Osteoblast (primary cell): ENCODE results near the gene ZNF311. TPM values are rescaled to one million over a fixed set of nuclear protein-coding genes. Genes with fewer than 3 reads are reported as not detected.
"Not testable (repeated sequence)": the region's sequence is repeated elsewhere in the genome, so short reads cannot be mapped to it uniquely, and the experiment has no call there.

Experiments
- DNase-seq: peaks from one replicate; pipeline ENCODE4 v3.0.0; 2011; ENCODE audit warnings: low spot score, mixed read lengths; ENCODE audit not compliant: insufficient read length; ENCODE audit errors: missing footprints
- H2AFZ ChIP-seq: 2 replicates; pipeline ENCODE4 v1.6.0; 2011; ENCODE audit warnings: mild to moderate bottlenecking, low read length
- H3K27ac ChIP-seq: 2 replicates; pipeline ENCODE4 v1.5.1; 2011; ENCODE audit warnings: mild to moderate bottlenecking, low read depth, low read length, moderate library complexity
- H3K27me3 ChIP-seq: 2 replicates; pipeline ENCODE4 v1.6.0; 2012; ENCODE audit warnings: mild to moderate bottlenecking, control low read depth, inconsistent platforms, low read length, moderate library complexity; ENCODE audit not compliant: insufficient read depth
- H3K36me3 ChIP-seq: 2 replicates; pipeline ENCODE4 v1.5.1; 2011; ENCODE audit warnings: mild to moderate bottlenecking, low read length, control low read depth, moderate library complexity; ENCODE audit not compliant: insufficient read depth
- H3K4me1 ChIP-seq: 2 replicates; pipeline ENCODE4 v1.5.1; 2011; ENCODE audit warnings: mild to moderate bottlenecking, low read length, control low read depth, moderate library complexity; ENCODE audit not compliant: insufficient read depth
- H3K4me2 ChIP-seq: 2 replicates; pipeline ENCODE4 v1.6.0; 2011; ENCODE audit warnings: mild to moderate bottlenecking, low read length; ENCODE audit not compliant: insufficient read depth
- H3K4me3 ChIP-seq: fragments of 200-600 bp; sonication (generic); 3 replicates; pipeline ENCODE4 v1.5.1; 2012; ENCODE audit warnings: mild to moderate bottlenecking, low read length, inconsistent platforms; ENCODE audit not compliant: insufficient read depth
- H3K79me2 ChIP-seq: 2 replicates; pipeline ENCODE4 v1.6.0; 2012; ENCODE audit warnings: mild to moderate bottlenecking, low read length, control low read depth, inconsistent platforms; ENCODE audit not compliant: insufficient read depth
- H3K9me3 ChIP-seq: 2 replicates; pipeline ENCODE4 v1.5.1; 2011; ENCODE audit warnings: low read depth, low read length, control low read depth
- H4K20me1 ChIP-seq: 2 replicates; pipeline ENCODE4 v1.6.0; 2012; ENCODE audit warnings: mild to moderate bottlenecking, low read length, control low read depth; ENCODE audit not compliant: insufficient read depth
- CTCF ChIP-seq: IDR thresholded peaks from 2 replicates; pipeline ENCODE4 v1.5.1; 2011; ENCODE audit warnings: mild to moderate bottlenecking, low read depth, low read length, moderate library complexity; ENCODE audit errors: extremely low read depth
- total RNA-seq: library from RNA; depleted of rRNA; stranded (reverse); fragments of >200 nt; gene quantifications from 2 replicates; pipeline ENCODE4 v1.2.3, GENCODE V29; 2012

ZNF311 gene
- total RNA-seq, 1 donor, result 1.1 TPM

GRCh38 chr6:28976677-28977076 lies 28.4 kb downstream of the ZNF311 start:
- Histone ChIP-seq H3K36me3 (no peaks in the 10 kb centered on the region), H3K4me2 (peak overlapping the region; percentile 58), H3K9me3 (no peaks in the 10 kb centered on the region), H3K4me1 (peaks cover 16% of the 10 kb centered on the region), H3K27ac (no peak overlapping the region), H2AFZ (no peak overlapping the region), H3K4me3 (no peak overlapping the region), H3K27me3 (no peaks in the 10 kb centered on the region), H3K79me2 (no peaks in the 10 kb centered on the region), H4K20me1 (peaks cover under 1% of the 10 kb centered on the region)
- TF ChIP-seq CTCF, result no peak
- no peak for DNase-seq

DNA sequence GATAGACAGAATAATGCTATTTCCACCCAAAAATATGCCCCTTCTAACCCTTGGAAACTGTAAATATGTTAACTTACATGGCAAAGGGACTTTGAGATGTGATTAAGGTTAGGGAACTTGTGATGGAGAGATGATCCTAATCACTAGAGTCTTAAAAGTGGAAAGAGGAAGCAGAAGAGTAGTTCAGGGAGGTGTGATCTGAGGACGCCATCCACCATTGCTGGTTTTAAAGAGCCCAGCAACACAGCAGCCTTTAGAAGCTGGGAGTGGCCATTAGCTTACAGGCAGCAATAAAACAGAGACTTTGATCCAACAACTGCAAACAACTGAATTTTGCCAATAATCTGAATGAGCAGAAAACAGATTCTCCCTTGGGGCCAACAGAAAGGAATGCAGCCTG lies 30.6 kb downstream of the ZNF311 start:
- no peaks in the 10 kb centered on the region for H3K79me2 ChIP-seq
- H3K9me3 ChIP-seq, result no peaks in the 10 kb centered on the region
- no peaks in the 10 kb centered on the region for H4K20me1 ChIP-seq
- peaks cover 9% of the 10 kb centered on the region for H3K4me1 ChIP-seq
- peak; percentile 4 for DNase-seq
- TF ChIP-seq CTCF, result no peak
- H3K27me3 ChIP-seq, result no peaks in the 10 kb centered on the region
- H3K4me2 ChIP-seq, result no peak overlapping the region
- no peak overlapping the region for H3K27ac ChIP-seq
- no peaks in the 10 kb centered on the region for H3K36me3 ChIP-seq
- no peak overlapping the region for H2AFZ ChIP-seq
- no peak overlapping the region for H3K4me3 ChIP-seq

GRCh38 chr6:28970056-28970455 lies 35.1 kb downstream of the ZNF311 start:
- not testable (repeated sequence) for H3K4me3 ChIP-seq, H2AFZ ChIP-seq, H3K27me3 ChIP-seq, H3K27ac ChIP-seq, DNase-seq, H3K9me3 ChIP-seq, H3K79me2 ChIP-seq, H3K36me3 ChIP-seq, H4K20me1 ChIP-seq, H3K4me1 ChIP-seq, H3K4me2 ChIP-seq

DNA sequence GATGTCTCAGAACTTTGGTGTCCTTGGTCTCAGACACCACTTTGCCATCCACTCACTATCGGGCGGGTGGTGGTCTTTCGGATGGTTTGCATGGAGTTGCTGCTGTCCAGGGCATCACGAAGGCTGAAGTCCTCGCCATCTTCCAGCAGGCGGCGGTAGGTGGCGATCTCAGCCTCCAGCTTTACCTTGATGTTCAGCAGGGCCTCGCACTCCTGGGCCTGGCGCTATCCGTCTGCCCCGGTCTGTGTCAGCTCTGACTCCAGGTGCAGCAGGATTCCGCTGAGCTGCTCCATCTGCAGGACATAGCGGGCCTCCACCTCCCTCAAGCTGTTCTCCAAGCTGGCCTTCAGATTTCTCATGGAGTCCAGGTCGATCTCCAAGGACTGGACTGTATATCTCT lies 36.0 kb downstream of the ZNF311 start:
- H3K4me2 ChIP-seq, result no peak overlapping the region

More for the DNA sequence above, 36.0 kb downstream of the ZNF311 start:
- Histone ChIP-seq H3K79me2 (no peaks in the 10 kb centered on the region), H3K9me3 (no peaks in the 10 kb centered on the region), H3K4me3 (no peak overlapping the region), H3K27me3 (no peaks in the 10 kb centered on the region), H3K36me3 (no peaks in the 10 kb centered on the region), H4K20me1 (no peaks in the 10 kb centered on the region), H3K27ac (no peak overlapping the region), H2AFZ (no peak overlapping the region), H3K4me1 (no peaks in the 10 kb centered on the region)
- DNase-seq, result no peak
- peak; percentile 23 for TF ChIP-seq CTCF
